K562 (cell line): ENCODE results near the gene PLEKHH3. TPM values are rescaled to one million over a fixed set of nuclear protein-coding genes. Genes with fewer than 3 reads are reported as not detected.

Source experiments
- AFF4 ChIP-seq: sonication (generic); formaldehyde crosslinking; IDR thresholded peaks from 2 replicates; pipeline ENCODE4 v1.8.0; 2023; ENCODE audit warnings: mild to moderate bottlenecking, missing genetic modification reagents
- ARID1B ChIP-seq: fragments of 450-650 bp; IDR thresholded peaks from 2 replicates; pipeline ENCODE4 v1.6.1; 2016; ENCODE audit warnings: antibody characterized with exemption, mild to moderate bottlenecking, inconsistent platforms
- BMI1 ChIP-seq: fragments of 150-350 bp; IDR thresholded peaks from 2 replicates; pipeline ENCODE4 v1.6.1; 2014; ENCODE audit warnings: low read length
- BRD4 ChIP-seq: fragments of 200-600 bp; sonication (generic); IDR thresholded peaks from 2 replicates; pipeline ENCODE4 v1.6.1; 2017; ENCODE audit warnings: inconsistent platforms
- BRD9 ChIP-seq: fragments of 450-650 bp; IDR thresholded peaks from 2 replicates; pipeline ENCODE4 v1.6.1; 2018; ENCODE audit warnings: low read depth; ENCODE audit not compliant: partially characterized antibody
- CREB3L1 ChIP-seq: fragments of 450-650 bp; IDR thresholded peaks from 2 replicates; pipeline ENCODE4 v1.6.1; 2014; ENCODE audit warnings: low read depth, mild to moderate bottlenecking, moderate library complexity, borderline replicate concordance
- ESRRB ChIP-seq: fragments of 250-450 bp; sonication (Bioruptor Pico); IDR thresholded peaks from 2 replicates; pipeline ENCODE4 v1.5.0; 2020; ENCODE audit warnings: mild to moderate bottlenecking, moderate library complexity, borderline replicate concordance
- GABPA ChIP-seq: fragments of 200-800 bp; sonication (Bioruptor generic); conservative IDR thresholded peaks from 2 replicates; pipeline ENCODE4 v1.6.1; 2016; ENCODE audit warnings: low read depth, missing genetic modification characterization, missing compliant biosample characterization
- GTF2F1 ChIP-seq: IDR thresholded peaks from 2 replicates; pipeline ENCODE4 v1.6.1; 2011; ENCODE audit warnings: low read depth, low read length, improper control_type of control experiment
- MLX ChIP-seq, 2 experiments: fragments of 450-650 bp in 1 of 2; sonication (generic) in 1 of 2; formaldehyde crosslinking; conservative IDR thresholded peaks; 2 replicates each; pipeline versions ENCODE4 v1.4.0 to v1.8.1; 2020 to 2022; ENCODE audit warnings: mild to moderate bottlenecking in 1 of 2, missing genetic modification reagents in 1 of 2
- POLR2A ChIP-seq: fragments of 450-650 bp; conservative IDR thresholded peaks from 2 replicates; pipeline ENCODE4 v1.6.1; 2016
- POLR2AphosphoS2 ChIP-seq: IDR thresholded peaks from 2 replicates; pipeline ENCODE4 v1.6.1; 2012; ENCODE audit warnings: low read length, improper control_type of control experiment
- RBM15 ChIP-seq: fragments of 200-400 bp; formaldehyde crosslinking; IDR thresholded peaks from 2 replicates; pipeline ENCODE4 v1.6.1; 2018; ENCODE audit warnings: mild to moderate bottlenecking, low read length, moderate library complexity; ENCODE audit not compliant: insufficient read depth
- SAFB2 ChIP-seq: fragments of 200-400 bp; formaldehyde crosslinking; IDR thresholded peaks from 2 replicates; pipeline ENCODE4 v1.6.1; 2018; ENCODE audit warnings: borderline replicate concordance, low read length, low read depth, moderate library complexity; ENCODE audit not compliant: severe bottlenecking
- SIRT6 ChIP-seq: IDR thresholded peaks from one replicate; pipeline ENCODE4 v1.6.1; 2012; ENCODE audit warnings: low read depth, mild to moderate bottlenecking, control low read depth, inconsistent platforms, low read length, moderate library complexity
- SREBF2 ChIP-seq: sonication (generic); formaldehyde crosslinking; IDR thresholded peaks from 2 replicates; pipeline ENCODE4 v1.4.0; 2020; ENCODE audit warnings: mild to moderate bottlenecking, missing genetic modification reagents
- TCF7 ChIP-seq: sonication (generic); IDR thresholded peaks from 2 replicates; pipeline ENCODE4 v1.6.1; 2016; ENCODE audit warnings: antibody characterized with exemption, borderline replicate concordance
- TEAD1 ChIP-seq, 2 experiments: fragments of 450-650 bp in 1 of 2; sonication (generic) in 1 of 2; formaldehyde crosslinking; IDR thresholded peaks; 2 replicates each; pipeline versions ENCODE4 v1.4.0 to v1.8.0; 2020 to 2022; ENCODE audit warnings: mild to moderate bottlenecking in 2 of 2, missing genetic modification reagents in 1 of 2
- ZBTB43 ChIP-seq: sonication (generic); formaldehyde crosslinking; IDR thresholded peaks from 2 replicates; pipeline ENCODE4 v1.8.0; 2023; ENCODE audit warnings: mild to moderate bottlenecking, missing genetic modification reagents
- ZNF354B ChIP-seq: fragments of 250-450 bp; sonication (Bioruptor Pico); IDR thresholded peaks from 2 replicates; pipeline ENCODE4 v1.4.0; 2020
- ZNF77 ChIP-seq: fragments of 250-450 bp; sonication (Bioruptor Pico); IDR thresholded peaks from 2 replicates; pipeline ENCODE4 v1.5.0; 2020
- ZNF785 ChIP-seq: fragments of 250-450 bp; sonication (Bioruptor Pico); IDR thresholded peaks from 2 replicates; pipeline ENCODE4 v1.4.0; 2020; ENCODE audit warnings: mild to moderate bottlenecking
- polyA plus RNA-seq, 8 experiments: library from polyadenylated mRNA; depleted of rRNA in 4 of 8; stranded (reverse) in 5 of 8; unstranded in 3 of 8; fragments of >200 nt; fragmentation: Nextera tagmentation in 2 of 8; fragmentation: Illumina TruSeq in 1 of 8; extraction: Ambion mirVana in 2 of 8; extraction: Trizol in 1 of 8; gene quantifications; 2 replicates each; pipeline versions ENCODE4 v1.2.1 to v1.2.3, GENCODE V29; 2011 to 2014; ENCODE audit warnings: inconsistent platforms in 1 of 8, missing spikeins in 1 of 8
- total RNA-seq, 7 experiments: library from RNA; depleted of rRNA in 6 of 7; stranded (reverse); fragments of >200 nt in 6 of 7; fragmentation: Illumina TruSeq in 2 of 7; extraction: Trizol in 2 of 7; gene quantifications; 2 replicates each; pipeline versions ENCODE4 v1.2.1 to v1.2.3, GENCODE V29; 2011 to 2021; ENCODE audit warnings: low replicate concordance in 1 of 7

The PLEKHH3 gene
- total and polyA plus RNA-seq, 9 of the 15 experiments (the other 6 are each of a cell fraction or from before 2014, with no cell fraction given) = 0.58 to 34.5 (median 5.0) TPM

GRCh38 chr17:42679492-42680330, 2.9 kb upstream of the PLEKHH3 start (continued):
- no peak for TF ChIP-seq MLX (CRISPR knock-in tag; conservative IDR thresholded peaks at IDR 0.05)
- no peak for TF ChIP-seq SIRT6
- TF ChIP-seq TEAD1 (CRISPR knock-in tag; IDR thresholded peaks at IDR 0.05) = peak in 1 of 2 experiments; percentile 59; a peak in 1 of 4 replicates
- TF ChIP-seq BMI1 = no peak
- no peak for TF ChIP-seq POLR2A
- no peak for TF ChIP-seq POLR2AphosphoS2
- no peak for TF ChIP-seq RBM15
- TF ChIP-seq BRD4 = no peak
- peak; percentile 67; the same call in 1 of the 2 replicates for TF ChIP-seq AFF4 (CRISPR knock-in tag)
- TF ChIP-seq ZNF354B (CRISPR knock-in tag) = no peak
- no peak for TF ChIP-seq BRD9
- TF ChIP-seq ZNF77 (CRISPR knock-in tag) = no peak
- peak; percentile 71; the same call in 1 of the 2 replicates for TF ChIP-seq CREB3L1
- TF ChIP-seq ARID1B = no peak
- 0 out of 2 replicates have a peak, but pooled peaks have one; percentile 14 for TF ChIP-seq GABPA (tag)
- no peak for TF ChIP-seq GTF2F1
- no peak for TF ChIP-seq SREBF2 (CRISPR knock-in tag)
- no peak for TF ChIP-seq ESRRB (CRISPR knock-in tag)
- TF ChIP-seq TCF7 = no peak
- TF ChIP-seq ZNF785 (CRISPR knock-in tag) = no peak
- TF ChIP-seq ZBTB43 (CRISPR knock-in tag) = peak; percentile 83
- TF ChIP-seq SAFB2 = no peak
